Panc1 (cell line): ENCODE measurements around the gene CDC42EP4. TPM values are rescaled to one million over a fixed set of nuclear protein-coding genes. Genes with fewer than 3 reads are reported as not detected.
A peak's percentile ranks its signal among the peaks of the same experiment; 100 is the strongest.

Experiments
- ATAC-seq: fragments of 200-7000 bp; cut with Tn5 transposase; 2 replicates; pipeline ENCODE4 v1.9.1; 2020; ENCODE audit warnings: mild to moderate bottlenecking, moderate library complexity
- BruUV-seq: library from RNA; stranded (reverse); fragments of 400-500 nt; replicated peaks from 2 replicates; lab custom pipeline; 2021; lab: Mats Ljungman, UMichigan
- CTCF ChIA-PET: fragments of 300-600 bp; sonication (Branson Sonifier 250); formaldehyde crosslinking; loops from one replicate; lab custom pipeline; 2022; ENCODE audit warnings: antibody characterized with exemption; lab: Charles Lee
- POLR2A ChIA-PET: fragments of 300-600 bp; sonication (Branson Sonifier 250); formaldehyde crosslinking; loops from one replicate; lab custom pipeline; 2022; ENCODE audit warnings: antibody characterized with exemption; lab: Charles Lee
- DNase-seq: peaks from one replicate; pipeline ENCODE4 v3.0.0-alpha.2; 2010; ENCODE audit warnings: low read depth, low spot score
- H3K27ac ChIP-seq: 2 replicates; pipeline ENCODE4 v1.5.1; 2011; ENCODE audit warnings: mild to moderate bottlenecking, low read length, inconsistent platforms
- H3K27me3 ChIP-seq: fragments of 200-500 bp; sonication (Bioruptor generic); 2 replicates; pipeline ENCODE4 v1.6.0; 2014; ENCODE audit warnings: low read length, inconsistent platforms; ENCODE audit not compliant: control insufficient read depth, insufficient read depth
- H3K36me3 ChIP-seq: fragments of 200-500 bp; sonication (Bioruptor generic); 2 replicates; pipeline ENCODE4 v1.5.1; 2014; ENCODE audit warnings: inconsistent platforms, mild to moderate bottlenecking, low read length, moderate library complexity; ENCODE audit not compliant: control insufficient read depth, insufficient read depth
- H3K4me1 ChIP-seq: 2 replicates; pipeline ENCODE4 v1.5.1; 2011; ENCODE audit warnings: inconsistent platforms, mild to moderate bottlenecking, low read length, moderate library complexity; ENCODE audit not compliant: control insufficient read depth, insufficient read depth
- H3K4me3 ChIP-seq, 2 experiments: 2 replicates each; pipeline ENCODE4 v1.5.1; 2011 to 2012; ENCODE audit warnings: low read depth in 2 of 2, low read length in 2 of 2, mild to moderate bottlenecking in 2 of 2, inconsistent platforms in 1 of 2, moderate library complexity in 1 of 2
- H3K9me3 ChIP-seq: fragments of 200-500 bp; sonication (Bioruptor generic); 2 replicates; pipeline ENCODE4 v1.5.1; 2014; ENCODE audit warnings: low read depth, mild to moderate bottlenecking, inconsistent platforms, low read length, moderate library complexity; ENCODE audit not compliant: control insufficient read depth, insufficient read depth
- POLR2AphosphoS5 ChIP-seq: IDR thresholded peaks from 2 replicates; pipeline ENCODE4 v1.6.1; 2012; ENCODE audit warnings: mild to moderate bottlenecking, low read depth, low read length, moderate library complexity
- SIN3A ChIP-seq: IDR thresholded peaks from 2 replicates; pipeline ENCODE4 v1.6.1; 2012; ENCODE audit warnings: low read depth, mild to moderate bottlenecking, low read length, moderate library complexity, borderline replicate concordance; ENCODE audit not compliant: insufficient read depth
- TCF7L2 ChIP-seq: IDR thresholded peaks from 2 replicates; pipeline ENCODE4 v1.6.1; 2011; ENCODE audit warnings: mild to moderate bottlenecking, low read depth, low read length, inconsistent platforms
- in situ Hi-C: cut with HindIII; loops from 2 replicates; pipeline ENCODE4 v1.10.0; 2016; ENCODE audit warnings: low sequenced_read_pairs, low pct_unique_long_range_greater_than_20kb
- intact Hi-C: fragments of 100-400 bp; cut with micrococcal nuclease; formaldehyde crosslinking; loops from one replicate; pipeline ENCODE4 v1.10.0; 2022; ENCODE audit not compliant: unreplicated experiment
- total RNA-seq: library from RNA; stranded (reverse); gene quantifications from one replicate; pipeline ENCODE4 v1.2.1, GENCODE V29; 2021; ENCODE audit not compliant: unreplicated experiment
- TF ChIP-seq, protein P1 (sequence below): fragments of 450-650 bp; IDR thresholded peaks from 2 replicates; pipeline ENCODE4 v1.5.1; 2017; ENCODE audit warnings: mild to moderate bottlenecking
- TF ChIP-seq, protein P2 (sequence below), 2 experiments: IDR thresholded peaks; 2 replicates each; pipeline ENCODE4 v1.6.1; 2011 to 2012; ENCODE audit warnings: low read depth in 2 of 2, control low read depth in 1 of 2, low read length in 1 of 2, mild to moderate bottlenecking in 1 of 2, moderate library complexity in 1 of 2; ENCODE audit not compliant: insufficient read depth in 1 of 2

The CDC42EP4 gene
- total RNA-seq, 1 experiment from 2014 or later, result 65.9 TPM

- ChIA-PET CTCF (interaction anchor here (0.5 to 0.6 kb wide), 2 partner anchors 13 to 76 kb away, joined by 4 to 7 read pairs; no protein-coding TSS in a partner anchor), POLR2A (no interaction called here)
- no peak for ATAC-seq
- no TSS peak for BruUV-seq
- no peaks in the 10 kb centered on the region for H3K36me3 ChIP-seq
- intact Hi-C loops, result no loop called here
- H3K27ac ChIP-seq, result peak overlapping the region; percentile 93
- H3K27me3 ChIP-seq, result no peaks in the 10 kb centered on the region
- in situ Hi-C loops, result loop anchor here (10.0 kb wide), 1 partner anchor 315 kb away; no protein-coding TSS in a partner anchor
- no peak for DNase-seq
- H3K4me3 ChIP-seq, result peak overlapping the region in 1 of 2 experiments; percentile 25; a peak in 2 of 4 replicates
- H3K9me3 ChIP-seq, result no peaks in the 10 kb centered on the region
- H3K4me1 ChIP-seq, result peaks cover 78% of the 10 kb centered on the region
- TF ChIP-seq TCF7L2 (no peak), SIN3A (no peak), POLR2AphosphoS5 (no peak)
- TF ChIP-seq, protein P1, sequence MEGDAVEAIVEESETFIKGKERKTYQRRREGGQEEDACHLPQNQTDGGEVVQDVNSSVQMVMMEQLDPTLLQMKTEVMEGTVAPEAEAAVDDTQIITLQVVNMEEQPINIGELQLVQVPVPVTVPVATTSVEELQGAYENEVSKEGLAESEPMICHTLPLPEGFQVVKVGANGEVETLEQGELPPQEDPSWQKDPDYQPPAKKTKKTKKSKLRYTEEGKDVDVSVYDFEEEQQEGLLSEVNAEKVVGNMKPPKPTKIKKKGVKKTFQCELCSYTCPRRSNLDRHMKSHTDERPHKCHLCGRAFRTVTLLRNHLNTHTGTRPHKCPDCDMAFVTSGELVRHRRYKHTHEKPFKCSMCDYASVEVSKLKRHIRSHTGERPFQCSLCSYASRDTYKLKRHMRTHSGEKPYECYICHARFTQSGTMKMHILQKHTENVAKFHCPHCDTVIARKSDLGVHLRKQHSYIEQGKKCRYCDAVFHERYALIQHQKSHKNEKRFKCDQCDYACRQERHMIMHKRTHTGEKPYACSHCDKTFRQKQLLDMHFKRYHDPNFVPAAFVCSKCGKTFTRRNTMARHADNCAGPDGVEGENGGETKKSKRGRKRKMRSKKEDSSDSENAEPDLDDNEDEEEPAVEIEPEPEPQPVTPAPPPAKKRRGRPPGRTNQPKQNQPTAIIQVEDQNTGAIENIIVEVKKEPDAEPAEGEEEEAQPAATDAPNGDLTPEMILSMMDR, result no peak
- TF ChIP-seq, protein P2, sequence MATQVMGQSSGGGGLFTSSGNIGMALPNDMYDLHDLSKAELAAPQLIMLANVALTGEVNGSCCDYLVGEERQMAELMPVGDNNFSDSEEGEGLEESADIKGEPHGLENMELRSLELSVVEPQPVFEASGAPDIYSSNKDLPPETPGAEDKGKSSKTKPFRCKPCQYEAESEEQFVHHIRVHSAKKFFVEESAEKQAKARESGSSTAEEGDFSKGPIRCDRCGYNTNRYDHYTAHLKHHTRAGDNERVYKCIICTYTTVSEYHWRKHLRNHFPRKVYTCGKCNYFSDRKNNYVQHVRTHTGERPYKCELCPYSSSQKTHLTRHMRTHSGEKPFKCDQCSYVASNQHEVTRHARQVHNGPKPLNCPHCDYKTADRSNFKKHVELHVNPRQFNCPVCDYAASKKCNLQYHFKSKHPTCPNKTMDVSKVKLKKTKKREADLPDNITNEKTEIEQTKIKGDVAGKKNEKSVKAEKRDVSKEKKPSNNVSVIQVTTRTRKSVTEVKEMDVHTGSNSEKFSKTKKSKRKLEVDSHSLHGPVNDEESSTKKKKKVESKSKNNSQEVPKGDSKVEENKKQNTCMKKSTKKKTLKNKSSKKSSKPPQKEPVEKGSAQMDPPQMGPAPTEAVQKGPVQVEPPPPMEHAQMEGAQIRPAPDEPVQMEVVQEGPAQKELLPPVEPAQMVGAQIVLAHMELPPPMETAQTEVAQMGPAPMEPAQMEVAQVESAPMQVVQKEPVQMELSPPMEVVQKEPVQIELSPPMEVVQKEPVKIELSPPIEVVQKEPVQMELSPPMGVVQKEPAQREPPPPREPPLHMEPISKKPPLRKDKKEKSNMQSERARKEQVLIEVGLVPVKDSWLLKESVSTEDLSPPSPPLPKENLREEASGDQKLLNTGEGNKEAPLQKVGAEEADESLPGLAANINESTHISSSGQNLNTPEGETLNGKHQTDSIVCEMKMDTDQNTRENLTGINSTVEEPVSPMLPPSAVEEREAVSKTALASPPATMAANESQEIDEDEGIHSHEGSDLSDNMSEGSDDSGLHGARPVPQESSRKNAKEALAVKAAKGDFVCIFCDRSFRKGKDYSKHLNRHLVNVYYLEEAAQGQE (IDR thresholded peaks at IDR 0.05; ENCODE audit: insufficient read depth in 1 of 2, low read depth in 2 of 2, low read length in 1 of 2), result no peak
Observed at GRCh38 chr17:73289549-73290254, 22.1 kb downstream of the CDC42EP4 start.

DNA sequence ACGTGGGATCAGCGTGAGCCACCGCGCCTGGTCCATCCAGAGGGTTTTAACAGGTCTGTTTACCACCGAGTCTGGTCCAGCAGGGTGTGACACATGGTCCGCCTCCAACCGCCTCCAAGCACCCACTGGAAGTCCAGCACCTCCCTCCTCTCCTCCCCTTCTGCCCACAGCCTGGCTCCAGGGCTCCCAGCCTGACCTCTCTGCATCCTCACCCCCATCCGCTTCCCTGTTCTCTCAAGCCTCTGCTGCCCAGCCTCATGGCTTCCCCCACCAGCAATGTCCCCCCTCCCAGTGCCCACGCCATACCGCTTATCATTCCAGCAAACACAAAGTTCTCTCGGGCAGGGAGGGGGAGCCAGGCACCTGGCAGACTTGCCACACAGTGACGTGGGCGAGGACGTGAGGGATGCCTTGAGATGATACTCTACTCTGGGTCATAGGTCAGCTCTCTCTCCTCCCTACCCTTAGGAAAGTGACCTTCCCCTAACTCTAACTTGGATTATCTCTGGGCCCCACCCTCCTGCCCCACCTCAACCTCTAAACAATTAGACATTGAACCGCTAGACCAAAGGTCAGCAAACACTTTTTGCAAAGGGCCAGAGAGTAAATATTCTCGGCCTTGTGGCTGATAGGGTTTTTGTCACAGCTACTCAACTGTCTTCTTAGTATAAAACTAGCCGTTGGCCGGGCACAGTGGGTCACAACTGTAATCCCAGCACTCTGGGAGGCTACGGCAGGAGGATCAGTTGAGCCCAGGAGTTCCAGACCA lies 23.1 kb downstream of the CDC42EP4 start:
- in situ Hi-C loops, result loop anchor here (10.0 kb wide), 1 partner anchor 314 kb away; no protein-coding TSS in a partner anchor
- peaks cover 73% of the 10 kb centered on the region for H3K4me1 ChIP-seq
- POLR2A ChIA-PET, result no interaction called here

More for the DNA sequence above, 23.1 kb downstream of the CDC42EP4 start:
- ATAC-seq (peak; percentile 60), DNase-seq (no peak)
- H3K4me3 ChIP-seq, result peak overlapping the region in 1 of 2 experiments; percentile 25; a peak in 2 of 4 replicates
- intact Hi-C loops, result no loop called here
- H3K9me3 ChIP-seq, result no peaks in the 10 kb centered on the region
- peak overlapping the region; percentile 93 for H3K27ac ChIP-seq
- no peaks in the 10 kb centered on the region for H3K27me3 ChIP-seq
- peak; percentile 33; the same call in 1 of the 2 replicates for TF ChIP-seq POLR2AphosphoS5
- TF ChIP-seq, protein P2 (IDR thresholded peaks at IDR 0.05; ENCODE audit: insufficient read depth in 1 of 2, low read depth in 2 of 2, low read length in 1 of 2), result no peak
- TF ChIP-seq, protein P1, result no peak
- TF ChIP-seq SIN3A, result no peak
- TF ChIP-seq TCF7L2, result no peak
- CTCF ChIA-PET, result interaction anchor here (0.7 kb wide), 1 partner anchor 660 kb away, joined by 3 read pairs; no protein-coding TSS in a partner anchor
- BruUV-seq, result no TSS peak
- no peaks in the 10 kb centered on the region for H3K36me3 ChIP-seq
